Raji (cell line): Measurements from ENCODE around the gene IQSEC1.

Experiments
- POLR2A ChIP-seq: IDR thresholded peaks from 2 replicates; pipeline ENCODE4 v1.6.1; 2011; ENCODE audit warnings: low read depth, low read length, control low read depth; ENCODE audit not compliant: insufficient read depth

IQSEC1 gene

GRCh38 chr3:12859840-12860239, 213.4 kb downstream of the IQSEC1 start:
- no peak for TF ChIP-seq POLR2A

- TF ChIP-seq POLR2A = no peak
These were observed 216.6 kb downstream of the IQSEC1 start for GRCh38 chr3:12856626-12857025.

- TF ChIP-seq POLR2A = no peak
These were observed 218.7 kb downstream of the IQSEC1 start for GRCh38 chr3:12854565-12854964.

- no peak for TF ChIP-seq POLR2A
These were observed 221.0 kb downstream of the IQSEC1 start for GRCh38 chr3:12852201-12852600.
